Measurements from ENCODE around the gene SMYD3.

SMYD3 gene

DNA sequence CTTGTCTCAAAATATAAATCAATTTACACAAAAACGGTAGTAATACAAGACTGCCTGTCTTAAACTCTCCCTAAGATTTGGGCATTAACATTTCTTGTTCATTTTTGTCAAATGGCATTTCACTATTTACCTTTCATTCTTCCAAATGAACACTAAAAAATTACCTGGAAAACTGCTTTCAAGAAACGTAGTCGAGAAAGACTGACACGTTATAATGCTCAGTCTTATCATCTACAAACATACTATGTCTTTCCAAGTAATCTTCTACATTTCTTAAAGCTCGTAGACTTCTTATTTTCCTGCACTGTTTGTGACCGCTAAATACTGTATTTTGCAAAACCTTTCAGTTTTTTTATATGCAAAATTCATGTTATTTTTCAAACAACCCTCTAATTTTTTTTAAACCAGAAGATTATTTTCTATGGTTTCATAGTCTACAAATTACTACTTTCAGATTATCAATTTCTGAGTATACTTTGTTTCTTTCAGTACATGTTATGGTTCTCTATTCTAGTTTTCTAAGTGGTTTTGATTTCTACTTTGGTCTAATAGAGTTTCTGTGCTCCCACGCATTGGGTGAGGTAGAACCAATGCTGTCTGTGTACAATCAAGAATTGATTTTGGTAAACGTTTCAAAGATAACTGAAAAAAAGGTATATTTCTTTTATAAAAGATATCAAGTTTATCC, 336.4 kb downstream of the SMYD3 start:
- DNase-seq (ENCODE audit: low read depth) = no peak

DNA sequence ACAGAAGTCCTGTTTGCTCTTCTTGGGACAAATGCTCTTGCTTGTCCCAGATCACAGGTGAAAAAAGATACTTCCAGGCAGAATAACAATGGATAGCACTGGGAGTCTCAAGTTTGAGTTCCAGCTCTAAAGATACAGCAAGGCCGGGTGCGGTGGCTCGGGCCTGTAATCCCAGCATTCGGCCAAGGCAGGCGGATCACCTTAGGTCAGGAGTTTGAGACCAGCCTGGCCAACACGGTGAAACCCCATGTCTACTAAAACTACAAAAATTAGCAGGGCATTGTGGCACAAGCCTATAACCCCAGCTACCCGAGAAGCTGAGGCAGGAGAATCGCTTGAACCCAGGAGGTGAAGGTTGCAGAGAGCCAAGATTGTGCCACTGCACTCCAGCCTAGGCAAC, 337.6 kb downstream of the SMYD3 start:
- DNase-seq (ENCODE audit: low read depth) = no peak

DNA sequence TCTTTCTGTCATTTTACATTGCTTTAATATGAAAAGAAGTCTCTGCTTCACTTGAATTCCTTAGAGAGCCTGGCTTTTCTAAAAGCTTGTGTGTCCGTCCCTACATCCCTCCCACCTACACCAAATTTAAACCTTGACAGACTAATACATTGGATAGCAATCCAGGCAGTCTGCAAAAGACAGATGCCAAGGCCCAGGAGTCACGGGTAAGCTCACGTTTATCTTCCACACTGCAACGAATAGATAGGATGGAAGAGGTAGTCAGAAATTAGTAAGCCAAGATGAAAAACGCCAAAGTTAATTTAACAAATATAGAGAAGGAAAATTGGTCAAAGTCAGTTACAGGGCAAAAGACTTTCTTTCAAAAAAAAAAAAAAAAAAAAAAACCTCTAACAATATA, 338.1 kb downstream of the SMYD3 start:
- no peak for DNase-seq (ENCODE audit: low read depth)

DNA sequence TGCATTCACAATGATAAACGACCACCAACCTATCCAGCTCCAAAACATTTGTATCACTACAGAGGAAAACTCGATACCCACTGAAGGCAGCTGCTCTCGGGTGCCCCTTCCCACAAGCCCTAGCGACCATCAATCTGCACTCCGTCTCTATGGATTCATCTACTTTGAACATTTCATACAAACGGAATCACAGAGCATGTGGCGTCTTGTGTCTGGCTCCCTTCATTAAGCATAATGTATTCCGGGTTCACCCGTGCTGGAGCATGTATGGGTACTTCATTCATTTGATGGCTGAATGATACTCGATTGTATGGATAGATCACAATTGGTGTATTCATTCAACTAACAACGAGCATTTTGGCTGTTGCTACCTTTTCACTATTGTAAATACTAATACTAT, 340.2 kb downstream of the SMYD3 start:
- no peak for DNase-seq (ENCODE audit: low read depth)

DNA sequence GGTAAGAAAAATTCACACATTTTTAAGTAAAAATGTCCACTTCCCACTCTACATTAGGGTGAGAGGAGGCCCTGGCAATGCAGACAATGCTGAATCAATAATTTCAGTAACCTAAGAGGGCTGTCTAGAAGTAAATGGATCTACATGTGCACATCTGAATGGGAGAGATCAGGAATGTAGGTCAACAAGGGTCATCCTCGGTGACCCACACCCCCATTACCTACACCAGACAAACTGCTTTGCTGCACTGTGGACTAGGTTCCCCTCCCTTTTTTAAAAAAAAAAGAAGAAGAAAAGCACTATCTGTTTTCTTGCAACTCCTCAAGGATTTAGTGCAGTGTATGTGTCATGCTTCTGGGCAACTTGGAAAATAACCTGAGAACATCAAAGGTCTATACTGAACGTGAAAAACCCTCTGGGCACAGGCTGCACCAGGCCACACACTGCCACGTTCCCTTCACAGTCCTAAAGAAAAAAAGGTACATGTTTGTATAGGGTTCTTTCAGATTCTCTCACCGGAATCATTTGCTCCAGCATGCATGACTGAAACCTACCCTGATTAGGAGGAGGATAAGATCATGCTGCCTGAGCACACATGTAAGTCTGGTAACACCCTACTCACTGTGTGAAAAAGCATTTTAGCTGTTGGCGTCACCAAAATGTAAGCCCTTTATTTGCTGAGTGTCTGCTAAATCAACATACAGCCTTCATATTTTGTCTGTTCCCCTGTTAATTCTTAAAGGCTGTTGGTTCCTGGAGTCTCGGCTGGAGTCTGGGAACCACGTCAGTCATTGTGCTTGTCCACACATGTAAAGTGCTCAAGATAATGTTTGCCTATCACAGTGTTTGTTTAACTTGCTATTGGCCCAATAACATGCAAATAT, 341.0 kb downstream of the SMYD3 start:
- DNase-seq (ENCODE audit: low read depth) = no peak

DNA sequence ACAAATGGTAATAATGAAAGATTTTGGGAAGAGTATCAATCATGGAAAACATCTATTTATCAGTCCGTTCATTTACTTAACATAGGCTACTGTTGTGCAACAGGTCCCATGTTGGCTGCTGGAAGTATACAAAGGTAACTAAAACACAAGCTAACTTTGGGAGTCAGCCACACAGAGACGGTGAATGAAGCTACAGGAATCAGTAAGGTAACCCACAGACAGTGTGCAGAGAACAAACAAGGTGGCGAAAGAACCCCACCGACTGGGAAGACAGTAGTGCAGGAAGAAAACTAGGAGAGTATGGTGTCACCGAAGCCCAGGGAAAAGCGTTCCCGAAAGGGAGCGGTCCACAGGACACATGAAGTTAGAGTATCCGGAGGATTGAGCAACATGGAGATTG, 342.3 kb downstream of the SMYD3 start:
- no peak for DNase-seq (ENCODE audit: low read depth)

DNA sequence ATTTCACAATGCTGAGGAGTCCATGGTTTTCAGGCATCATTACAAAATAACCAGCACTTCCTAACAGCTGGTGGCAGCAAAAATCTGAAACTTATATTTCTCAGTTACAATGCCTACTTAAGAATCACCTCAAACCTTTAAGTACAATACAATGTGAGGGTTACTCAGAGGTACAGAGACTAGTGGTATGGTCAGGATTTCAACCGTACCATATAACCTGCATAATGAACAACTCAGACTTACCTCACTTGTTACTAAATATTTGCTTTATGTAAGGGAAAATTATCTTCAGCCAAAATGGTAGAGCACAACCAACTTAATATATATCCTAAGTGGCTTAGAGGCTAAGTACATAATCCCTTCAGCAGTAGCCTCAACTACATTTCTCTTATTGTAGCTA, 344.5 kb downstream of the SMYD3 start:
- DNase-seq (ENCODE audit: low read depth) = no peak

DNA sequence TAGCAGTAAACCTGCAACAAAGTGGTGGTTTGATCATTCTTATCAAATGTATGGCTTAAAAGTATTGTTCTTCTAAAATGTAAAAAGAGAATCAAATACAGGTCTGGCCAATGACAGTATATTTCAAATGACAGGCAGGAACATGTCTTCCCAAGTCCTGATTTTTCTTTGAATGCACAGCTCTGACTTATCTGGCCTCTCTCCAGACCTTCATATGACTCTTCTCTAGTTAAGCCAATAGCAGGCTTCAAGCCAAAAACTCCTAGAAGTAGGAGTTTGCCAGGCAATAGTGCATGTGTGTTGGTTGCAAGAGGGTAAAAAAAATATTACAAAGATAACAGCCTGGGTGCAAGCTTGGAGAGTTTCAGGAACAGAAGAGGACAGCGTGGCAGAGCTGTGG, 345.5 kb downstream of the SMYD3 start:
- DNase-seq (ENCODE audit: low read depth) = no peak

DNA sequence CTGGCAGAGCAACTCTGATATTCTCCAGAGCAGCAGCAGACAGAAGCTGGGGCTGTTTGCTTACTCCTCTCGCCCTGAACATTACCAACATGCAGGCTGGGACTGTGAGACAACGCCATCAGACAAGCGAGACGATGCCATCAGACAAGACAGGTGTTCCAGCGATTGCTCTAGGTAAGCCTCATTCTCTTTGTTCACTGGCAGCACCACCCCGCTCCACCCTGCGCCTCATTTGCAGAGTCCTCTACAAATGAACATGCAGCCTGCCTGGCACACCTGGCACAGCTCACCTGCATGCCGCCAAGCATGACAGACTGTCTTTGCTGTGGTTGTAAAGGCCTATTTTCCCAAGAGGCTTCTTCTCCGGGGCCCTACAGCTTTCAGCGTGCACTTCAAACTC, 346.2 kb downstream of the SMYD3 start:
- no peak for DNase-seq (ENCODE audit: low read depth)

DNA sequence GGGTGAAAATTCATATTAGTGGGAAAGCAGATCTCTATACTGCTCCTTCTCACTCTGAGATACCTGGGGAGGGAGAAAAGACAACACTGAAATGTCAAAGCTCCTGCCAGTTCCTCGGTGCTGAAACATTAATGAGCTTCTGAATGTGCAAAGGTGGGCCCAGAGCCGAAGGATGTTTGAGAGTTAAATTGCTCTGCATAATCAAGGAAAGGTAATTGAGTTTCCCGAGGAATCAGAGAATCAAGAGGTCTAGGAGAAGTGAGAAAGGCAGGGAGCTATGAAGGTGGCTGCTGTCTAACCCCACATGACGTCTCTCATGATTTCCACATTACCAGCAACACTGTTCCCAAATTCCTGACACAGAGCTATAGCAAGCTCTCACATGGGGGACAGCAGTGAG, 346.7 kb downstream of the SMYD3 start:
- DNase-seq (ENCODE audit: low read depth) = no peak

DNA sequence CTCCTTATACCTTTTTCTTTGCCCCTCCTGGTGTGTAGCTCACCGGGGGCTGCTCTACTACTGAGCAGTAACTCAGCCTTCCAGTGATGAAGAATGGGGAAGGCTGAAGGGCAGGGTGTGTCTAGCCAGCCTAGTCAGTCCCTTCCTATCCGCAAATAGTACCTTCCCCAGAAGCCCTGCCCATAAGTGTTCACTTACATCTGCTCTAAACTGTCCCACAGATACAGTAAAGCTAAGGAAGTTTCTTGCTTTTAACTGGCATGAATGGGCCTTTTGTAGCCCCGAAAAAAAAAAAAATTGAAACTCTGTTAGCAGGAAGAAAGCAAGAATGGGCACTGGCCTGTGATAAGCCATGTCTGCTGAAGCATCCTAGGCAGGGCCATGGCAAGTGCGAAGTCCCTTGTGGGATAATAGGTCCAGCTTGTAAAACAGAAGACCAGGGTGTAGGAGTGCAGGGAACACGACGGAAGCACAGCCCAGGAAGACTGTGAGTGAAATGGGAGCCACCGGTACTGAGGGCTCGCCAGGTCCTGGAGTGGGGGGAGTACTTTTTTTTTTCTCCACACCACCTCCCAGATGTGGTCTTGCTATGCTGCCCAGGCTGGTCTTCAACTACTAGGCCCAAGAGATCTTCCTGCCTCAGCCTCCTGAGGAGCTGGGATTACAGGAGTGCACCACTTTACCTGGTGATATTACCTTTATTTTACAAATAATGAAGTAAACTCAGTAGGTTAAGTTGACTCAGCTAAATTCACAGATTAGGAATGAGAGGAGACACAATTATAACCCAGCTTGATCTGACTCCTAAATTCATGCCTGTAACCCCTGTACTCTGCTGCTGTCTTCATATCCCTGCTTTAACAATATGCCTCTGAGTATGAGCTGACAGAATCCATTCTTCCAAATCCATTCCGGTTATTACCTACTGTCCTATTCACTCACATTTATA, 347.5 kb downstream of the SMYD3 start:
- DNase-seq (ENCODE audit: low read depth) = no peak

DNA sequence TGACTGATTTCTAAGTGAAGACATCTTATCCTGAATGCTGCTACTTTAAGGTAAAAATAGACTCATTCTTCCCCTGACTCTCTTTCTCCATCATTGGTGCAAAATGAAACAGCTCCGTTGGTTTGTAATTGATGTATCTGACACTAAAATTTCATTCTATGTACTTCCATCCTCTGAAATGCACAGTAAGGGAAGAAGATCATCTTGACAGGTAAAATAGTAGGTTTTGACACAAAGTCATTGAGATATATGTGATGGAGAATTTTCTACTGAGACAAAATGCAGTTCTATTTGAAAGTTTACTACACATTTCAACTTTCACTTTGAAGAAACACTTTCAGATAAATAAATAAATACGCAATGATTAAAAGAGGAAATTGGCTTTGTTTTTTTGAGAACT, 348.9 kb downstream of the SMYD3 start:
- DNase-seq (ENCODE audit: low read depth) = no peak

DNA sequence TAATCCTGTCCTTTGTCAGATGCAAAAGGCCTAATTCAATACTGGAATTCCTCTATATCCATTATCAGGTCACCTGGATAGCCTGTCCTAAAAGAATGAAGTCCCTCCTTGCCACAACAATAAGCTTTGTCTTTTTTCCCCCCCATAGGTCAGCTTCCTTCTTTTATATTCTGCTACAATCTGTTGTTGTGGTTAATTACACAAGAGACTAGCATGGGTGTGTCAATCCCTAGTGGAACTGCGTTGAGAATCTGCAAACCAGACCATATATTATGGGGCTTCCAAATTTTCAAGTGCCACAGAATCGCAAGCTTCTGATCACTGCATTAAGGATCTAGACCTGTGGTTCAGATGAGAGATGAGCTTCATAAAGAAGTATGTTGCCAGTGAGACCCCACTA, 349.6 kb downstream of the SMYD3 start:
- DNase-seq (ENCODE audit: low read depth) = no peak

DNA sequence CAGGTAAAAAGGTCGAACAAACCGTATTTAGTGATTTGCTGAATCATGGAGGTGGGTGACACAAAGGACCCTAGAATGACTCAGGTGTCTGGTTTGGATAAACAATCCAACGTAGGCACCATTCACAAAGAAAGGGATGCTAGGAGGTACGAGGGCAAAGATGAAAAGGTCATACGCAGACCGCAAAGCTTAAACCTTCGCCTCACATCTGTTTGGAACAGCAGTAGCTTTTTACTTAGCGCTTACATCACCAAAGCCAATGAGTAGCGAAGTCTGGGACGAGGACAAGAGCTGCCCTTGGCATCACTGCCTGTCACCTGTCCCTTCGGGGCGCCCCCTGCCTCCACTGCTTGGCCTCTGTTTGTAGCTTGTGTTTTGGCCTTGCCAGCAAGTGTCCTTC, 350.2 kb downstream of the SMYD3 start:
- DNase-seq (ENCODE audit: low read depth) = no peak

DNA sequence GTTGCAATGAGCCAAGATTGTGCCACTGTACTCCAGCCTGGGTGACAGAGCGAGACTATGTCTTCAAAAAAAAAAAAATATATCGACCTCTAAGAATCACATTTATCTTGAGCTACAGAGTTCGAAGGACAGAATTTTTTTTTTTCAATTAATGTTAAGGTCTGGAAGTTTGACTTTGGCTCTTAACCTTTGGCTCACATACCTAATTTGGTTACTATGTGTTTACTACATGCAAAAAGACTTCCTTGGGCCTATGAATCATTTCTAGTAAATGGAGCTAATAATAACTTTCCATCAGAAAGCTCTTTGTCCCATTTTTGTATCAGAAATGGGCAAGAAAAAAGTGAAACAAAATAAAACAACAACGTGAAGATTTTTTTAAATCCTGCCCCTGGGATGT, 351.2 kb downstream of the SMYD3 start:
- DNase-seq (ENCODE audit: low read depth) = no peak

DNA sequence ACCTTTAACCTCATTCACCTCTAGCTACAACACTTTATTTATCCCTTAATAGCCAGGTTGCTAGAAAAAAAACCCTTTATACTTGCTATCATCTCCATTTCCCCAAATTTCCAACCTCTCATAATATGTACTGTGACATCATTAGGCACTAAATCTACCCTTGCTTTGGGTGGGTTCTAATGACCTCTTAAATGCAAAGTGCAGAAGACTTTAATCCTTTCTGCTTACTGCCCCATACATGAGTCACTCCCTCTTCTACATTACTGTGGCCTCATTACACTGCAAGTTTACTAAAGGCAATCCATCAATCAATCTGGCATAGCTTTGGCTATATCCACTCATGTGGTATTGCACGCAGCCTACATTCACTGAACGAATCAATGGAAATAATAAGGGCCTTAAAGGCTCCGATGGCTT, 353.3 kb downstream of the SMYD3 start:
- DNase-seq (ENCODE audit: low read depth) = no peak

DNA sequence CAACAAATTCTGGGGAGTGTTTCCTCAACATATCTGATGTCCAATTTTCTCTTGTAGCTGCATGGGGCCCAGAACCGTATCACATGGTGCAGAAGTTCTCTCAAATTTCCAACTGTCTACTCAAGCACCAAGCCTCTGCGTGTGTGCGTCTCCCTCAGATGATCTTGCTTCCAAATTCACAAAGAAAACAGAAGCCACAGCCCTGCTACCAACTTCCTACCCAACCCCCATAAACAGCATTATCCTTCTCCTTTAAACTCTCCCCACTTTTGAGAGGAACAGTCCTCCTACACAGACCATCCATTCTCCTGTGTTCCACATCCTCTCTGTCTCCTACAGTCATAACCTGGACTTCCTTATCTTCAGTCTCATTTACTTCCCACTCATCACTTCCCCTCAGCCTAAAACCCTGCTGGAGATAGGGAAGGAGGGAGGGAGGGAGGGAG, 354.1 kb downstream of the SMYD3 start:
- DNase-seq (ENCODE audit: low read depth) = no peak

DNA sequence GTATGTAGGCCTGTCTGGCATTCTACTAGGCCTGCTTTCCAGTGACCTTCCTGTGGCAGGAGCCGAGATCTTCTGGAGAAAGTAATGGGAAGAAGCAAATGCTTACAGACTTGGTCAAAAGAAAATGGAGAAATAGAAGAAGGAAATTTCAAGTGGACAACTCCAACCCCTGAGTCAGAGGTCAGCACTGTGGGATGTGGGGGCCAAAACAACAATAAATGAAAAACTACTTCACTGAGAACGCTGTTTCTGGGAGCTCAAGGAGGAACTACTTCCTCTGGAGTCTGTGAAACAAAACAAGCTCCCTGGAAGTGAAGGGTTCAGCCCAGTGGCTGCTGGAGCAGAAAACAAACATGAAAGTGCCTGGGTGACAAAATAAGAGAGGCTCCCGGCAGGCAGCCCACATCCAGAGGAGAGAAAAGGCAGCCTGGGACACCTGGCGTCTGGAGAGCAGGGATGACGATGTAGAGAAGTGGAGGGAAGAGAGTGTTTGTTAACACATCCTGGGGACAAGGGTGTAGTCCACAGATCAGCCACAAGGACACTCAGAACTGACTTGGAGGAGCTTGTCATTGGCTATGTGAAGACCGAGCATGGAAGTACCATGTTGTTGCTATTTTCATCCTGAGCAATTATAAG, 355.2 kb downstream of the SMYD3 start:
- DNase-seq (ENCODE audit: low read depth) = no peak

DNA sequence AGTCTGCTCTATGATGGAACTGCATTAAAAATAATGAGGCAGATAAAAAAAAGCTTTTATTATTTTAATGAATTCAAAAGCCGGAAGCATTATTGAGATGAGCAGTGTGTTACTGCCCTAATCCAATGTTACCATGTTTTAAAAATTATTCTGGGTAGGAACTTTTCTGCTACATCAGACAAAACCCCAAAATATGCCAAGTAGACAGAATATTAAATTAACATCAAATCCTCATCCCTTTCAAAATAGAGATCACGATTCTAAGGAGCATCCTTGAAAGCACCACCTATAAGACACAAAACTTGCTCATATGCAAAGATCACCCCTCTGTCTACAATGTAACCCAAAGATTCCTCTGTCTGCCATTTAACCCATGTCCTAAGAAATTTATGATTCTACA, 357.5 kb downstream of the SMYD3 start:
- DNase-seq (ENCODE audit: low read depth) = no peak

DNA sequence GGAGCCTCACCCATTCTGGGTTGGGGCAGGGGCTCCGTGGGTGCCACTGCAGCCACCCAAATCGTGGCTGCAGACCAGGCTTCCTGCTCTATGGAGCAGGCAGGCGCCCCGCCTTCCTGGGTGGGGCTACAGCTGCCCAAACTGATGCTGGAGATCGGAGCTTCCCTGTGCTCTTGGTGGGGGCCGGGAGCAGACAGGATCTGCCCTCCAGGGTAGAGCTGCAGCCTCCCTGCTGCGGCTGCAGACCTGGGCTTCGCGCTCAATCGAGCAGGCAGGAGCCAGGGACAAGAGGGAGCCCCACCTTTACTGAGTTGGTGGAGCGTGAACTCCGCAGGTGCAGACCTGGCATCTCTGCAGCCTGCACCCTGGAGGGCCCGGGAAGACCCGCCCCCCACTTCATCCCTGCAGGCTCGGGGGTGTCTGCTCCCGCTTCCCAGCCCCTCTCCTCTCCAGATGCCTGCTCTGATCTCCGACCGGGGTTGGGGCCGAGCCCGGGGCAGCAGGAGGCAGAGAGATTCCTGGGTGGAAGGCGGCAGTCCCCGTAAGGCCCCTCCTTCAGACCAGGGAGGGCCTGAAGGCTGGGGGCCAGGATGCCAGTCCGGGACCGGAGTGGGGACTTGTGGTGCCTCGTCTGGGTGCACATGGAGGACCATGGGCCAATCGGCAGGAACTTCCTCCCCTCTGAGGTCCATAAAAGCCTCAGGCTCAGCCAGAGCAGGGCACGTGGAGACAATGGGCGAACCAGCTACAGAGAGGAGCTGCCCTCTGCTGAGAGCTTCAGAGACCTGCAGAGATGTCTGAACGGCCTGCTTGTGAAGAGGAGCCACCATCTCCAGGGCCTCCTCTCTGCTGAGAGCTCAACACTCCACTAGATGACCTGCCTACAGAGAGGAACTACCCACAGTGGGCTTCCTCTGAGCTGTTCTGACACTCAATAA, 359.3 kb downstream of the SMYD3 start:
- no peak for DNase-seq (ENCODE audit: low read depth)

Measured in GM04503 (cell line).